Right renal cortex interstitium (tissue), 3 donors: ENCODE results near the gene CD48. TPM values are rescaled to one million over a fixed set of nuclear protein-coding genes. Genes with fewer than 3 reads are reported as not detected.
"Not testable (repeated sequence)": the region's sequence is repeated elsewhere in the genome, so short reads cannot be mapped to it uniquely, and the experiment has no call there.

Experiments used
- DNase-seq, 3 donors: peaks; one replicate each; pipeline ENCODE4 v3.0.0-alpha.2; 2013; ENCODE audit warnings: low read depth in 3 of 3, low spot score in 2 of 3
- polyA plus RNA-seq, 3 donors: library from polyadenylated mRNA; unstranded; fragments of 120-200 nt; gene quantifications; one replicate each; pipeline ENCODE4 v1.2.1, GENCODE V29; 2013; ENCODE audit not compliant: insufficient read length in 3 of 3

CD48 gene
- polyA plus RNA-seq, 3 donors, result 2.0 to 2.3 (median 2.2) TPM

GRCh38 chr1:160658162-160658813 is 53.3 kb downstream of the CD48 start:
- DNase-seq, result no peak

GRCh38 chr1:160657250-160657781 is 54.3 kb downstream of the CD48 start:
- no peak for DNase-seq

- no peak for DNase-seq
Observed at GRCh38 chr1:160656737-160657136, 54.9 kb downstream of the CD48 start.

GRCh38 chr1:160653620-160654016 is 58.0 kb downstream of the CD48 start:
- DNase-seq, result no peak

GRCh38 chr1:160652924-160653619 is 58.5 kb downstream of the CD48 start:
- no peak for DNase-seq

GRCh38 chr1:160652065-160652641 is 59.5 kb downstream of the CD48 start:
- DNase-seq, result not testable (repeated sequence)

GRCh38 chr1:160651433-160652064 is 60.1 kb downstream of the CD48 start:
- no peak for DNase-seq

- no peak for DNase-seq
Observed at GRCh38 chr1:160647329-160647720, 64.3 kb downstream of the CD48 start.

- no peak for DNase-seq
Observed at GRCh38 chr1:160646711-160647328, 64.8 kb downstream of the CD48 start, which contains the start of gene SLAMF1. Gene SLAMF1 (minus strand): TSS chr1:160647044. CDS start chr1:160646945, 99 bp downstream.

- no peak for DNase-seq
Observed at GRCh38 chr1:160646180-160646579, 65.4 kb downstream of the CD48 start.

GRCh38 chr1:160645386-160646130 is 66.1 kb downstream of the CD48 start:
- no peak for DNase-seq

GRCh38 chr1:160644399-160644798 is 67.2 kb downstream of the CD48 start:
- DNase-seq, result no peak

- DNase-seq, result no peak
Observed at GRCh38 chr1:160643138-160643537, 68.5 kb downstream of the CD48 start.

- DNase-seq, result no peak
Observed at GRCh38 chr1:160642281-160642644, 69.4 kb downstream of the CD48 start.

GRCh38 chr1:160641323-160642280 is 70.0 kb downstream of the CD48 start:
- DNase-seq, result no peak

GRCh38 chr1:160640359-160641123 is 71.1 kb downstream of the CD48 start:
- DNase-seq, result no peak

- DNase-seq, result no peak
Observed at GRCh38 chr1:160639652-160640051, 72.0 kb downstream of the CD48 start.

- no peak for DNase-seq
Observed at GRCh38 chr1:160638926-160639325, 72.7 kb downstream of the CD48 start.
